Mucosa of descending colon (tissue), 3 donors: Measurements from ENCODE around the gene IDH3B. TPM values are rescaled to one million over a fixed set of nuclear protein-coding genes. Genes with fewer than 3 reads are reported as not detected.

Source experiments
- ATAC-seq: fragments of 200-7000 bp; cut with Tn5 transposase; one replicate; pipeline ENCODE4 v1.9.1; 2020; ENCODE audit warnings: mild to moderate bottlenecking, moderate library complexity
- DNase-seq, 3 donors: peaks; one replicate each; pipeline ENCODE4 v3.0.0-alpha.2; 2020
- H3K36me3 ChIP-seq: fragments of 200-600 bp; one replicate; pipeline ENCODE4 v1.8.0; 2021; ENCODE audit warnings: low read depth, mild to moderate bottlenecking
- H3K4me1 ChIP-seq: fragments of 200-600 bp; one replicate; pipeline ENCODE4 v1.8.0; 2021; ENCODE audit warnings: low read depth, mild to moderate bottlenecking
- H3K4me3 ChIP-seq: fragments of 200-600 bp; one replicate; pipeline ENCODE4 v1.8.0; 2021; ENCODE audit warnings: mild to moderate bottlenecking
- H3K9me3 ChIP-seq: fragments of 200-600 bp; one replicate; pipeline ENCODE4 v1.8.0; 2021; ENCODE audit warnings: mild to moderate bottlenecking
- intact Hi-C, 2 donors: fragments of 100-400 bp; cut with DNase I in 1 of 2; cut with micrococcal nuclease in 1 of 2; formaldehyde crosslinking; loops; one replicate each; pipeline versions ENCODE4 v1.11.0 to v1.11.1; 2022; cut with DNase I, micrococcal nuclease
- total RNA-seq, 3 donors: library from RNA; stranded (reverse); fragmentation: NEBNext Ultra II Directional in 2 of 3; extraction: Animal tissue kit (Norgen Biotek cat#: 25700) in 2 of 3; gene quantifications; one replicate each; pipeline versions ENCODE4 v1.2.1 to v1.2.4, GENCODE V29; 2021 to 2023
- TF ChIP-seq, protein P1 (sequence below): fragments of 200-600 bp; IDR thresholded peaks from one replicate; pipeline ENCODE4 v1.8.0; 2022; ENCODE audit warnings: antibody characterized with exemption, mild to moderate bottlenecking
- donor health status: DM: no; HTN: no; CAD: no; lungs with moderate emphysema.
- donor health status: DM: no; HTN: no; CAD: no.
- donor health status: DM: no; HTN: yes; CAD: no.

Gene IDH3B
- total RNA-seq, 3 donors from 2014 or later: 112 to 128 (median 123) TPM

DNA sequence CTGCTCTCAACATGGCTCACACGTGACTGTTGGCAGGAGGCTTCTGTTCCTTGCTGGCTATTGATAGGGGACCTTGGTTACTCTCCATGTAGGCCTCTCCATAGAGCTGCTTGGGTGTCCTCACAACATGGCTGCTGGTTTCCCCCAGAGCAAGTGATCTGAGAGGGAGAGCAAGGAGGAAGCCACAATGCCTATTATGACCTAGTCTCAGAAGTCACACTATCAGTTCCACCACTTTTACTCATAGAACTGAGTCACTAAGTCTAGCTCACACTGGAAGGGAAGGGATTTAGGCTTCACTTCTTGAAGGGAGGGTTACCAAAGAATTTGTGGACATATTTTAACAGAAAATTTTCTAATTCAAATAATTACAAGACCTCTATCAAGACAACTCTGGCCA is 20.3 kb downstream of the IDH3B start:
- no peaks in the 10 kb centered on the region for H3K36me3 ChIP-seq
- no peaks in the 10 kb centered on the region for H3K9me3 ChIP-seq
- ATAC-seq (no peak), DNase-seq (no peak)
- H3K4me1 ChIP-seq: no peaks in the 10 kb centered on the region
- TF ChIP-seq, protein P1, sequence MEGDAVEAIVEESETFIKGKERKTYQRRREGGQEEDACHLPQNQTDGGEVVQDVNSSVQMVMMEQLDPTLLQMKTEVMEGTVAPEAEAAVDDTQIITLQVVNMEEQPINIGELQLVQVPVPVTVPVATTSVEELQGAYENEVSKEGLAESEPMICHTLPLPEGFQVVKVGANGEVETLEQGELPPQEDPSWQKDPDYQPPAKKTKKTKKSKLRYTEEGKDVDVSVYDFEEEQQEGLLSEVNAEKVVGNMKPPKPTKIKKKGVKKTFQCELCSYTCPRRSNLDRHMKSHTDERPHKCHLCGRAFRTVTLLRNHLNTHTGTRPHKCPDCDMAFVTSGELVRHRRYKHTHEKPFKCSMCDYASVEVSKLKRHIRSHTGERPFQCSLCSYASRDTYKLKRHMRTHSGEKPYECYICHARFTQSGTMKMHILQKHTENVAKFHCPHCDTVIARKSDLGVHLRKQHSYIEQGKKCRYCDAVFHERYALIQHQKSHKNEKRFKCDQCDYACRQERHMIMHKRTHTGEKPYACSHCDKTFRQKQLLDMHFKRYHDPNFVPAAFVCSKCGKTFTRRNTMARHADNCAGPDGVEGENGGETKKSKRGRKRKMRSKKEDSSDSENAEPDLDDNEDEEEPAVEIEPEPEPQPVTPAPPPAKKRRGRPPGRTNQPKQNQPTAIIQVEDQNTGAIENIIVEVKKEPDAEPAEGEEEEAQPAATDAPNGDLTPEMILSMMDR: no peak
- intact Hi-C loops: no loop called here
- H3K4me3 ChIP-seq: no peak overlapping the region

DNA sequence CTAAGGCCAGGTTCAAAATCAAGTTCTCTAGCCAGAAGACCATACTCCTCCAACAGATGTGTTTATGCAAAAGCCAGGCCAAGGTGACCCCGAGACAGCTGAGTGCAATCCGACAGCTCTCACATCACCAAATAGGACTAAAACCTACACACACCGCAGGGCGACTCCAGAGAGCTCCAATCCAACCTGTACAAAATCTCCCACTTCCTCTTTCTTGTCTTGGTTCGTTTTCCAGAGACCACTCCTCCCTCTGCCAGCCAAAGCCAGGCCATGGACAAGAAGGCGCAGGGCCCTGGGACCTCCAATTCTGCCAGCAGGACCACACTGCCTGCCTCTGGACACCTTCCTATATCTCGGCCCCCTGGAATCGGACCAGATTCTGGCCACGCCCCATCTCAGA is 23.1 kb downstream of the IDH3B start:
- intact Hi-C loops: no loop called here
- Histone ChIP-seq H3K9me3 (no peaks in the 10 kb centered on the region), H3K36me3 (no peaks in the 10 kb centered on the region), H3K4me3 (no peak overlapping the region), H3K4me1 (no peaks in the 10 kb centered on the region)
- DNase-seq: no peak
- TF ChIP-seq, protein P1: no peak
- ATAC-seq: no peak

DNA sequence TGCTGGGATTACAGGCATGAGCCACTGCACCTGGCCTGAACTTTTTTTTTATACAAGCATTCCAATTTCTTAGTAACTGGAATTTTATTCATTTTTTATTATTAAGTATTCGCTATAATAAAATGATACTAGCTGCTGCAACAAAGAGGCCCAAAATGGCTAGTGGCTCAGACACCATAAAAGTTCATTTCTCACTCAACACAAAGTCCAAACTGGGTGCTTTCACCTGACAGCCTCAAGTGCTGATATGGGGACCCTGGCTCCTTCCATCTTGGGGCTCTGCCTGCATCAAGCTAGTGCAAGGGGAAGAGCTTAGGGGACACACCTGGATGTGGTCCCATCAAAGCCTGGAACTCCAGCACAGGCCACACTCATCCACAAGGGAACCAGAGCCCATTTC is 23.8 kb downstream of the IDH3B start:
- Histone ChIP-seq H3K9me3 (no peaks in the 10 kb centered on the region), H3K36me3 (no peaks in the 10 kb centered on the region), H3K4me1 (no peaks in the 10 kb centered on the region), H3K4me3 (no peak overlapping the region)
- ATAC-seq (no peak), DNase-seq (no peak)
- intact Hi-C loops: no loop called here
- TF ChIP-seq, protein P1: no peak

DNA sequence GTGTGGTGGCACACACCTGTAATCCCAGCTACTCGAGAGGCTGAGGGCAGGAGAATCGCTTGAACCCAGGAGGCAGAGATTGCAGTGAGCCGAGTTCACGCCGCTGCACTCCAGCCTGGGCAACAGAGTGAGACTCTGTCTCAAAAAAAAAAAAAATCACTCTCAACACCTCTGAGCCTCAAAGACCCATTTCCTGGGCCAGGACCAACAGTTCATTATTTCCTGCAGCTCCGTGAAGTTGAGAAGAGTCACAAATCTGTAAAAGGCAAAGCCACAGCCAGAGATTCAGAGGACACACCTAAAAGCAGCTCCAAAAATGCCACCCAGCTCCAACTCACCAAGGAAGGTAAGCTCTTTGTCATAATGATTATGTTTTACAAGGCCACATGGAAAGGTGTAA is 26.8 kb downstream of the IDH3B start:
- TF ChIP-seq, protein P1: no peak
- H3K9me3 ChIP-seq: no peaks in the 10 kb centered on the region
- intact Hi-C loops: no loop called here
- DNase-seq: no peak
- H3K4me3 ChIP-seq: no peak overlapping the region
- no peaks in the 10 kb centered on the region for H3K36me3 ChIP-seq
- no peak for ATAC-seq
- H3K4me1 ChIP-seq: no peaks in the 10 kb centered on the region

DNA sequence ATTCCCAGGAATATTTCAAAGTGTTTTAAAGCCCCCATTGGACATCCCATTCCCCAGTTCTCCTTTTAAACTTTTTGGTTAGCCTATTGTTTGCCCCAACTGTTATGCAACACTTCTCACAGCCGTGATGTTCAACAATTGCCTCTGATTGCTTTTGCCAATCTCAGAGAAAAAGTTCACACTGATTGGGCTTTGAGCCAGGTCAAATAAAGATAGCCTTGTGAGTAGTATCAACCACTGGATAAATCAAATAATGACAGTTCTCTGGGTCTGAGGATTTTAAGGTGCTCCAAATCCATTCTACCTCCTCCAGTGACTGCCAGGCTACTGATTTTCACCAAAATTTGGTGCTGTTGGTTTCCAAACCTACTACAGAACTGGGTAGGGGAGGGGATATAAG is 30.6 kb downstream of the IDH3B start:
- DNase-seq: no peak
- TF ChIP-seq, protein P1: no peak
- intact Hi-C loops: no loop called here
- ATAC-seq: no peak
- no peaks in the 10 kb centered on the region for H3K4me1 ChIP-seq
- H3K4me3 ChIP-seq: no peak overlapping the region
- H3K9me3 ChIP-seq: no peaks in the 10 kb centered on the region
- H3K36me3 ChIP-seq: no peaks in the 10 kb centered on the region

DNA sequence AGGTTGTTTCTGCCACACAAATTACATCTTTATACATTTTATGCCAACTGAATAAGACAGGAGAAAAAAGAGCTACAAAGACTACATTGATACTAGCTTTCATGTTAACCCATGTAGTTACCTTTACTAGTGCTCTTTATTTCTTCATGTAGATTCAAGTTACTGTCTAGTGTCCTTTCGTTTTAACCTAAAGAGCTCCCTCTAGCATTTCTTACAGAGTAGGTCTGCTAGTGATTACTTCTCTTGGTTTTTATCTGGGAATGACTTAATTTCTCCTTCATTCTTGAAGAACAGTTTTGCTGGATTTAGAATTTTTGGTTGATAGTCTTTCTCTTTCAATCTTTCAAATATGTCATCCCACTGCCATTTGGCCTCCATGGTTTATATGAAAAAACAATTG is 32.8 kb downstream of the IDH3B start:
- TF ChIP-seq, protein P1: no peak
- peak; percentile 21 for ATAC-seq
- Histone ChIP-seq H3K4me1 (no peaks in the 10 kb centered on the region), H3K36me3 (no peaks in the 10 kb centered on the region), H3K9me3 (no peaks in the 10 kb centered on the region), H3K4me3 (no peak overlapping the region)
- DNase-seq: no peak
- intact Hi-C loops: no loop called here
